Measurements from ENCODE around the gene HAUS3.

- TF ChIP-seq CTCF (IDR thresholded peaks at IDR 0.05; ENCODE audit: borderline replicate concordance, extremely low read depth, low read length, poor library complexity, severe bottlenecking) (no peak), EZH2 (IDR thresholded peaks at IDR 0.05; ENCODE audit: borderline replicate concordance, low read depth, low read length, severe bottlenecking) (no peak)
Observed at GRCh38 chr4:2259541-2260343, 17.8 kb upstream of the HAUS3 start.
